Body of pancreas (tissue), 4 donors: ENCODE results near the gene GIGYF1.

ENCODE experiments used
- CTCF ChIP-seq, 7 experiments: fragments of 450-650 bp in 4 of 7; fragments of 200-600 bp in 3 of 7; sonication (generic) in 3 of 7; IDR thresholded peaks; one replicate each; pipeline ENCODE4 v1.5.1; 2016 to 2019; ENCODE audit warnings: antibody characterized with exemption in 7 of 7
- POLR2A ChIP-seq, 3 donors: fragments of 450-650 bp; IDR thresholded peaks; one replicate each; pipeline ENCODE4 v1.6.1; 2016; ENCODE audit warnings: antibody characterized with exemption in 3 of 3, mild to moderate bottlenecking in 2 of 3

GRCh38 chr7:100694098-100694745 lies at the start of gene GIGYF1:
- TF ChIP-seq CTCF (IDR thresholded peaks at IDR 0.05) (no peak), POLR2A (IDR thresholded peaks at IDR 0.05) (peak in 2 of 3 donors; percentile 19 to 25)
